A673 (cell line): Measurements from ENCODE around the gene FUT9. TPM values are rescaled to one million over a fixed set of nuclear protein-coding genes. Genes with fewer than 3 reads are reported as not detected.

Source experiments
- BruUV-seq: library from RNA; stranded (reverse); fragments of 400-500 nt; replicated peaks from 2 replicates; lab custom pipeline; 2021; lab: Mats Ljungman, UMichigan
- CTCF ChIA-PET: fragments of 300-600 bp; sonication (Branson Sonifier 250); formaldehyde crosslinking; loops from one replicate; lab custom pipeline; 2022; ENCODE audit warnings: antibody characterized with exemption; lab: Charles Lee
- POLR2A ChIA-PET: fragments of 300-600 bp; sonication (Branson Sonifier 250); formaldehyde crosslinking; loops from one replicate; lab custom pipeline; 2022; ENCODE audit warnings: antibody characterized with exemption; ENCODE audit not compliant: low non-redundant PET; lab: Charles Lee
- DNase-seq: peaks from one replicate; pipeline ENCODE4 v3.0.0-alpha.2; 2015; ENCODE audit warnings: low spot score
- H3K27ac ChIP-seq: fragments of 200-600 bp; sonication (generic); 2 replicates; pipeline ENCODE4 v1.5.1; 2016; ENCODE audit warnings: mixed run types, low read depth, mild to moderate bottlenecking, mixed read lengths, antibody characterized with exemption, low read length; ENCODE audit not compliant: poor library complexity, severe bottlenecking
- H3K27me3 ChIP-seq: fragments of 200-600 bp; sonication (generic); replicated peaks from 2 replicates; pipeline ENCODE4 v1.6.1; 2017; ENCODE audit warnings: mixed run types, low read depth, mild to moderate bottlenecking, mixed read lengths, antibody characterized with exemption, low read length; ENCODE audit not compliant: insufficient read depth, poor library complexity
- H3K36me3 ChIP-seq: fragments of 200-600 bp; sonication (generic); 2 replicates; pipeline ENCODE4 v1.6.1; 2016; ENCODE audit warnings: mixed run types, mild to moderate bottlenecking, mixed read lengths, antibody characterized with exemption, low read length; ENCODE audit not compliant: insufficient read depth, poor library complexity, severe bottlenecking
- H3K4me1 ChIP-seq: fragments of 200-600 bp; sonication (generic); 2 replicates; pipeline ENCODE4 v1.6.1; 2017; ENCODE audit warnings: mixed run types, mild to moderate bottlenecking, mixed read lengths, antibody characterized with exemption, low read length; ENCODE audit not compliant: insufficient read depth, poor library complexity, severe bottlenecking
- H3K4me3 ChIP-seq: fragments of 200-600 bp; sonication (generic); 2 replicates; pipeline ENCODE4 v1.5.1; 2016; ENCODE audit warnings: low read depth, mixed run types, mild to moderate bottlenecking, mixed read lengths, low read length; ENCODE audit not compliant: poor library complexity, severe bottlenecking
- H3K9me3 ChIP-seq: fragments of 200-600 bp; sonication (generic); 2 replicates; pipeline ENCODE4 v1.6.1; 2016; ENCODE audit warnings: mixed run types, low read depth, mild to moderate bottlenecking, mixed read lengths, antibody characterized with exemption, low read length; ENCODE audit not compliant: poor library complexity, severe bottlenecking
- EZH2 ChIP-seq: fragments of 200-600 bp; sonication (generic); IDR thresholded peaks from 2 replicates; pipeline ENCODE4 v1.6.1; 2017; ENCODE audit warnings: borderline replicate concordance, low read depth, mild to moderate bottlenecking, mixed read lengths, antibody characterized with exemption, low read length; ENCODE audit not compliant: poor library complexity, severe bottlenecking
- intact Hi-C: fragments of 100-400 bp; cut with micrococcal nuclease; formaldehyde crosslinking; loops from one replicate; pipeline ENCODE4 v1.10.0; 2022; ENCODE audit not compliant: unreplicated experiment
- total RNA-seq: library from RNA; stranded (reverse); gene quantifications from 2 replicates; pipeline ENCODE4 v1.2.3, GENCODE V29; 2021
- TF ChIP-seq, protein P1 (sequence below): fragments of 300-800, 200-600 bp; sonication (generic); conservative IDR thresholded peaks from 2 replicates; pipeline ENCODE4 v1.5.1; 2017; ENCODE audit warnings: low read depth, mild to moderate bottlenecking, antibody characterized with exemption, low read length, moderate library complexity, mixed read lengths

Gene FUT9
- total RNA-seq, 1 experiment from 2014 or later, result 4.3 TPM

DNA sequence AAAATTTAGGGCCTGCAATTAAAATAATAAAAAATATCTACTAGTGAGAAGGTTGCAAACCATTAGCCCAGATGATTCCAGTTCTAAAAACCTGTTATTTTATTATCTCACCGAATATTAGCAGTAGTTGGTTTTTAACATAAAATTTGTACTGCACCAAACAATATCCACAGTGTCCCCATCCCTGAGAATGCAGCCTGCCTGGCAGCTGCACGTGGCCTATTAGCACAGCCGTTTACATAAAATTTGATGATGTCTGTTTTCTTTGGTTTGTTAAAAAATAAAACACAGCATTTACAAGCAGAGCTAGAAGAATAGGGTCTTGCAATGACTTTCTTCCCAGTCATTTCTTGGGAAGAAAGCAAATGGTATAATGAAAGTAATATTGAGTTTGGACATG lies 58.2 kb downstream of the FUT9 start:
- Histone ChIP-seq H3K9me3 (no peaks in the 10 kb centered on the region), H3K27ac (no peak overlapping the region), H3K4me3 (no peak overlapping the region), H3K4me1 (no peaks in the 10 kb centered on the region), H3K27me3 (no peaks in the 10 kb centered on the region), H3K36me3 (no peaks in the 10 kb centered on the region)
- CTCF ChIA-PET, result no interaction called here
- intact Hi-C loops, result no loop called here
- TF ChIP-seq, protein P1, sequence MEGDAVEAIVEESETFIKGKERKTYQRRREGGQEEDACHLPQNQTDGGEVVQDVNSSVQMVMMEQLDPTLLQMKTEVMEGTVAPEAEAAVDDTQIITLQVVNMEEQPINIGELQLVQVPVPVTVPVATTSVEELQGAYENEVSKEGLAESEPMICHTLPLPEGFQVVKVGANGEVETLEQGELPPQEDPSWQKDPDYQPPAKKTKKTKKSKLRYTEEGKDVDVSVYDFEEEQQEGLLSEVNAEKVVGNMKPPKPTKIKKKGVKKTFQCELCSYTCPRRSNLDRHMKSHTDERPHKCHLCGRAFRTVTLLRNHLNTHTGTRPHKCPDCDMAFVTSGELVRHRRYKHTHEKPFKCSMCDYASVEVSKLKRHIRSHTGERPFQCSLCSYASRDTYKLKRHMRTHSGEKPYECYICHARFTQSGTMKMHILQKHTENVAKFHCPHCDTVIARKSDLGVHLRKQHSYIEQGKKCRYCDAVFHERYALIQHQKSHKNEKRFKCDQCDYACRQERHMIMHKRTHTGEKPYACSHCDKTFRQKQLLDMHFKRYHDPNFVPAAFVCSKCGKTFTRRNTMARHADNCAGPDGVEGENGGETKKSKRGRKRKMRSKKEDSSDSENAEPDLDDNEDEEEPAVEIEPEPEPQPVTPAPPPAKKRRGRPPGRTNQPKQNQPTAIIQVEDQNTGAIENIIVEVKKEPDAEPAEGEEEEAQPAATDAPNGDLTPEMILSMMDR, result no peak
- no peak for TF ChIP-seq EZH2
- DNase-seq, result no peak
- no TSS peak for BruUV-seq
- POLR2A ChIA-PET, result no interaction called here

DNA sequence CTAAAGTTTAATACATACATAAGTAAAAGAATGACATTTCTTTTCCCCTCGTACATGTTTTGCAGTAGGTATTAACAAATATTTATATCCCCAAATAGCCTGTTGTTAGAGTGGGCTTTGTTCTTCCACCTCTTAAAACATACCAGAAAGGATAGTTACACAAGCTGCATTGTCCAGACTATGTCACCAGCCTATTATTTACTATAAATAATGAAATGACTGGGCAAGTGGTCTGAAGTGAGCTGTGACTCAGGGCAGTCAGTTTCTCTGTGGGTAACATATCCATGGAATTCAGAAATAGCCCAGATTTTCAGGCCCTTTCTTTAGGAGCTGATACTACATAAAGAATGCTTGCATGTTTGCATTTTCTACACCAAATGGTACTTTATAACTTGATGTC lies 60.1 kb downstream of the FUT9 start:
- POLR2A ChIA-PET, result no interaction called here
- DNase-seq, result no peak
- Histone ChIP-seq H3K27ac (no peak overlapping the region), H3K4me1 (no peaks in the 10 kb centered on the region), H3K4me3 (no peak overlapping the region), H3K9me3 (no peaks in the 10 kb centered on the region), H3K27me3 (no peaks in the 10 kb centered on the region), H3K36me3 (no peaks in the 10 kb centered on the region)
- CTCF ChIA-PET, result no interaction called here
- TF ChIP-seq, protein P1, result no peak
- TF ChIP-seq EZH2, result no peak
- intact Hi-C loops, result no loop called here
- no TSS peak for BruUV-seq

DNA sequence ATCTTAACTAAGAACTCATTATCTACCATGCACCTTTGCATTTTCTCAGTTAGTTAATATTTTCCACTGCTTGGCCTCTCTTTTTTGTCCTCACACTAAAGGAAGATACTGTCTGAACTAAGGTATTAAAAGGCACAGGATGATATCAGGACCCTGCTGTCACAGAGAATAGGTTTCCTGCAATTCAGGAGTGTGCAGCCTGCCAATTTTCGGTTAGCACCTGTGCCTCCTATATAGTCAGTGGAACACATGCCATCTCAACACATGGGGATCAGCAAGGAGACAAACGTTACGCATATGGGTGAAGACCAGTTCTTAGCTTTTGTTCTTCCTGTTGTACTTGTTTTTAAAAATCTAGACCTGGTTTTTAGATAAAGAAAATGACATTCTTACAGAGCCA lies 71.0 kb downstream of the FUT9 start:
- BruUV-seq, result no TSS peak
- ChIA-PET CTCF (no interaction called here), POLR2A (no interaction called here)
- H3K4me3 ChIP-seq, result no peak overlapping the region
- H3K27me3 ChIP-seq, result no peaks in the 10 kb centered on the region
- TF ChIP-seq, protein P1, result no peak
- H3K36me3 ChIP-seq, result no peaks in the 10 kb centered on the region
- no peaks in the 10 kb centered on the region for H3K4me1 ChIP-seq
- intact Hi-C loops, result no loop called here
- DNase-seq, result no peak
- no peaks in the 10 kb centered on the region for H3K9me3 ChIP-seq
- no peak overlapping the region for H3K27ac ChIP-seq
